ENCODE results near the gene GLRB. TPM values are rescaled to one million over a fixed set of nuclear protein-coding genes. Genes with fewer than 3 reads are reported as not detected.

GLRB gene
- total RNA-seq, 1 experiment from 2014 or later = 0.70 TPM

GRCh38 chr4:157115613-157116335 is 39.8 kb downstream of the GLRB start:
- no peak for TF ChIP-seq CTCF (conservative IDR thresholded peaks at IDR 0.05)
- H4K8ac ChIP-seq (replicated peaks; ENCODE audit: insufficient read length, low read depth, low read length) = no peak overlapping the region
- no peak overlapping the region for H3K4me2 ChIP-seq (ENCODE audit: insufficient read depth, insufficient read length, low read length)
- H3K27me3 Mint-ChIP-seq (ENCODE audit: low read depth) = peaks cover 3% of the 10 kb centered on the region; the same call in 1 of the 2 replicates
- no peaks in the 10 kb centered on the region for H4K20me1 ChIP-seq (ENCODE audit: control insufficient read depth, insufficient read depth, insufficient read length)
- H2AFZ ChIP-seq (ENCODE audit: low read length) = no peak overlapping the region
- no peak for DNase-seq
- no peak overlapping the region for H3K14ac ChIP-seq (ENCODE audit: insufficient read depth, low read length)
- no peaks in the 10 kb centered on the region for H3K9me3 ChIP-seq (ENCODE audit: control insufficient read depth, low read depth, low read length)
- H3K79me2 ChIP-seq (ENCODE audit: insufficient read depth, low read length) = no peaks in the 10 kb centered on the region
- no peaks in the 10 kb centered on the region for H3K27me3 ChIP-seq (ENCODE audit: insufficient read depth, low read length)
- H3K56ac ChIP-seq (ENCODE audit: insufficient read length, low read depth, low read length) = no peak overlapping the region
- no peaks in the 10 kb centered on the region for H3K23me2 ChIP-seq (ENCODE audit: insufficient read length, low read depth, low read length, poor library complexity, severe bottlenecking)
- no peak overlapping the region for H3T11ph ChIP-seq (ENCODE audit: low read length)
- no peak overlapping the region for H3K27ac ChIP-seq (ENCODE audit: insufficient read length, low read depth, low read length)
- H2AK5ac ChIP-seq (ENCODE audit: insufficient read length, low read length) = no peak overlapping the region
- no peaks in the 10 kb centered on the region for H3K36me3 Mint-ChIP-seq (ENCODE audit: insufficient read depth in 1 of 3, low read depth in 3 of 3)
- H3K27ac Mint-ChIP-seq = no peak overlapping the region
- no peaks in the 10 kb centered on the region for H3K4me1 ChIP-seq (ENCODE audit: insufficient read depth, low read length)
- no peak overlapping the region for H2BK120ac ChIP-seq (ENCODE audit: low read depth, low read length, poor library complexity, severe bottlenecking)
- no peak overlapping the region for H2BK20ac ChIP-seq (ENCODE audit: low read depth, low read length, poor library complexity, severe bottlenecking)
- WGBS (ENCODE audit: extremely low coverage, insufficient read length, low lambda C conversion rate) = no CpG with 5 or more reads among the region's 3 CpGs
- no peak overlapping the region for H3K18ac ChIP-seq (ENCODE audit: insufficient read length, low read depth, low read length)
- H3K4ac ChIP-seq (ENCODE audit: low read depth, low read length) = no peak overlapping the region
- no peak overlapping the region for H2BK5ac ChIP-seq (ENCODE audit: insufficient read length, low read length)
- no peak overlapping the region for H3K23ac ChIP-seq (ENCODE audit: insufficient read length, low read depth, low read length)
- no peaks in the 10 kb centered on the region for H3K9me3 Mint-ChIP-seq
- H2BK12ac ChIP-seq (ENCODE audit: insufficient read length, low read depth, low read length) = no peak overlapping the region
- H3K4me1 Mint-ChIP-seq = peaks cover 2 to 7% of the 10 kb centered on the region in 2 experiments; a peak in 2 of 4 replicates
- no peak overlapping the region for H4K91ac ChIP-seq (ENCODE audit: insufficient read length, low read depth, low read length)
- no peak overlapping the region for H4K5ac ChIP-seq (ENCODE audit: insufficient read length, low read depth, low read length)
- no peaks in the 10 kb centered on the region for H3K79me1 ChIP-seq (ENCODE audit: insufficient read depth, low read depth, low read length, poor library complexity, severe bottlenecking)
- H2BK15ac ChIP-seq (ENCODE audit: low read depth, low read length) = no peak overlapping the region
- H3K4me3 Mint-ChIP-seq = no peak overlapping the region
- no peak overlapping the region for H3K9ac ChIP-seq (ENCODE audit: extremely low read depth, insufficient read length, low read length)

Data from H9 (cell line).